Measurements from ENCODE around the gene CD74. TPM values are rescaled to one million over a fixed set of nuclear protein-coding genes. Genes with fewer than 3 reads are reported as not detected.

The CD74 gene
- 50.4 and 50.6 TPM in 2 replicates for polyA plus RNA-seq (2013)

GRCh38 chr5:150412319-150413175 lies at the start of gene CD74:
TSS of gene CD74 (minus strand) at chr5:150412910. CDS start at chr5:150412749, 161 bp downstream.
- H3K4me1 ChIP-seq (ENCODE audit: control insufficient read depth in 1 of 2, insufficient read depth in 2 of 2, low read length in 2 of 2), result peaks cover 7 to 11% of the 10 kb centered on the region in 2 experiments
- no CpG with 5 or more reads among the region's 20 CpGs for WGBS (ENCODE audit: extremely low coverage, insufficient coverage, insufficient read length)
- peak within 1 kb of the TSS; percentile 23 for H2AFZ ChIP-seq (ENCODE audit: insufficient read depth, low read length, poor library complexity)
- H2BK5ac ChIP-seq (ENCODE audit: low read depth, low read length, poor library complexity), result no peak within 1 kb of the TSS
- H4K8ac ChIP-seq (ENCODE audit: low read depth, low read length), result no peak within 1 kb of the TSS
- no peaks in the 10 kb centered on the region for H3K36me3 ChIP-seq (ENCODE audit: control insufficient read depth in 1 of 2, insufficient read depth in 2 of 2, low read length in 2 of 2)
- no peak within 1 kb of the TSS for H3K9ac ChIP-seq (ENCODE audit: low read length)
- H4K91ac ChIP-seq (ENCODE audit: low read depth, low read length), result no peak within 1 kb of the TSS
- no peak within 1 kb of the TSS for H3K4ac ChIP-seq (ENCODE audit: low read depth, low read length)
- H3K79me1 ChIP-seq (ENCODE audit: low read length), result peaks cover 3% of the 10 kb centered on the region
- DNase-seq, result peak; percentile 42 to 50
- H4K12ac ChIP-seq (ENCODE audit: low read depth, low read length), result peak within 1 kb of the TSS; percentile 17
- H3K4me3 ChIP-seq (ENCODE audit: low read depth, low read length), result no peak within 1 kb of the TSS
- peak within 1 kb of the TSS; percentile 2 for H3K27ac ChIP-seq (ENCODE audit: low read depth, low read length)
- no peaks in the 10 kb centered on the region for H3K27me3 ChIP-seq (ENCODE audit: insufficient read depth, low read length)
- H3K14ac ChIP-seq (ENCODE audit: low read length), result no peak within 1 kb of the TSS
- H3K9me3 ChIP-seq (ENCODE audit: insufficient read depth, low read depth, low read length), result no peaks in the 10 kb centered on the region
- peak within 1 kb of the TSS; percentile 30 for H2BK120ac ChIP-seq (ENCODE audit: insufficient read depth, low read length, poor library complexity)
- no peak within 1 kb of the TSS for H3K18ac ChIP-seq (ENCODE audit: low read length)
- no peaks in the 10 kb centered on the region for H3K79me2 ChIP-seq (ENCODE audit: control insufficient read depth, insufficient read depth, low read length, poor library complexity)
- H2BK12ac ChIP-seq (ENCODE audit: low read length), result peak within 1 kb of the TSS; percentile 12
- H3K4me2 ChIP-seq (ENCODE audit: low read length), result peak within 1 kb of the TSS; percentile 57
- no peak within 1 kb of the TSS for H3K23ac ChIP-seq (ENCODE audit: low read length)
- peak within 1 kb of the TSS; percentile 2 for H2AK5ac ChIP-seq (ENCODE audit: low read length)

GRCh38 chr5:150461231-150461630 lies 48.5 kb upstream of the CD74 start:
- H3K9me3 ChIP-seq (ENCODE audit: insufficient read depth, low read depth, low read length), result no peaks in the 10 kb centered on the region
- peaks cover 10 to 30% of the 10 kb centered on the region in 2 experiments for H3K4me1 ChIP-seq (ENCODE audit: control insufficient read depth in 1 of 2, insufficient read depth in 2 of 2, low read length in 2 of 2)
- H3K27ac ChIP-seq (ENCODE audit: low read depth, low read length), result peak overlapping the region; percentile 35
- peak overlapping the region; percentile 91 for H4K91ac ChIP-seq (ENCODE audit: low read depth, low read length)
- no peaks in the 10 kb centered on the region for H3K27me3 ChIP-seq (ENCODE audit: insufficient read depth, low read length)
- H3K14ac ChIP-seq (ENCODE audit: low read length), result peak overlapping the region; percentile 38
- H2BK12ac ChIP-seq (ENCODE audit: low read length), result peak overlapping the region; percentile 93
- H3K4ac ChIP-seq (ENCODE audit: low read depth, low read length), result peak overlapping the region; percentile 24
- peak overlapping the region; percentile 25 for H3K4me3 ChIP-seq (ENCODE audit: low read depth, low read length)
- WGBS (ENCODE audit: extremely low coverage, insufficient coverage, insufficient read length), result no CpG with 5 or more reads among the region's 2 CpGs
- peak overlapping the region; percentile 16 for H2AK5ac ChIP-seq (ENCODE audit: low read length)
- no peak for DNase-seq
- no peak overlapping the region for H3K23ac ChIP-seq (ENCODE audit: low read length)
- H3K4me2 ChIP-seq (ENCODE audit: low read length), result no peak overlapping the region
- no peaks in the 10 kb centered on the region for H3K36me3 ChIP-seq (ENCODE audit: control insufficient read depth in 1 of 2, insufficient read depth in 2 of 2, low read length in 2 of 2)
- peak overlapping the region; percentile 37 for H2BK5ac ChIP-seq (ENCODE audit: low read depth, low read length, poor library complexity)
- no peak overlapping the region for H3K9ac ChIP-seq (ENCODE audit: low read length)
- H4K8ac ChIP-seq (ENCODE audit: low read depth, low read length), result peak overlapping the region; percentile 55
- H3K79me1 ChIP-seq (ENCODE audit: low read length), result peaks cover 27% of the 10 kb centered on the region
- H3K18ac ChIP-seq (ENCODE audit: low read length), result peak overlapping the region; percentile 61
- H4K12ac ChIP-seq (ENCODE audit: low read depth, low read length), result no peak overlapping the region
- no peaks in the 10 kb centered on the region for H3K79me2 ChIP-seq (ENCODE audit: control insufficient read depth, insufficient read depth, low read length, poor library complexity)
- peak overlapping the region; percentile 94 for H2BK120ac ChIP-seq (ENCODE audit: insufficient read depth, low read length, poor library complexity)
- no peak overlapping the region for H2AFZ ChIP-seq (ENCODE audit: insufficient read depth, low read length, poor library complexity)

DNA sequence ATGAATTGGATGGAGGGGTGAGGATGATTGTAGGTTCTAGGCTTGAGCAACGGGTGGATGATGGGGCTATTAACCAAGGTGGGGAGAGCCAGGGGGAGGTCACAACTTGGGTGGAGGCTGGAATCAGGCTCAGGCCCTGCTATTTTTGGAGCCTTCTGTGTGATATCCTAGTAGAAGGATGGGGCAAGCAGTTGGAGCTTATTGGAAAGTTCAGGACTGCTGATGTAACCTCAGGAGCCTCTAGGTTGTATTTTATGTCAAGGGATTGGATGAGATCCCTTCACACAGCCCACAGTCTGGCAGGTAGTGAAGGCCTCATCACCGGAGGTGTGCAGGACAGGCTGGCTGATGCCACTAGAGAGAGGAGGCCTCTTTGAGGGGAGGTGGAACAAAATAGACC lies 48.1 kb upstream of the CD74 start:
- Histone ChIP-seq H3K4me1 (ENCODE audit: control insufficient read depth in 1 of 2, insufficient read depth in 2 of 2, low read length in 2 of 2) (peaks cover 7 to 26% of the 10 kb centered on the region in 2 experiments), H3K79me2 (ENCODE audit: control insufficient read depth, insufficient read depth, low read length, poor library complexity) (no peaks in the 10 kb centered on the region), H2AK5ac (ENCODE audit: low read length) (peak overlapping the region; percentile 78), H3K79me1 (ENCODE audit: low read length) (peaks cover 23% of the 10 kb centered on the region), H3K9me3 (ENCODE audit: insufficient read depth, low read depth, low read length) (no peaks in the 10 kb centered on the region), H3K18ac (ENCODE audit: low read length) (peak overlapping the region; percentile 61), H3K4me3 (ENCODE audit: low read depth, low read length) (no peak overlapping the region), H3K27me3 (ENCODE audit: insufficient read depth, low read length) (no peaks in the 10 kb centered on the region), H2BK120ac (ENCODE audit: insufficient read depth, low read length, poor library complexity) (peak overlapping the region; percentile 94), H4K12ac (ENCODE audit: low read depth, low read length) (no peak overlapping the region), H3K36me3 (ENCODE audit: control insufficient read depth in 1 of 2, insufficient read depth in 2 of 2, low read length in 2 of 2) (no peaks in the 10 kb centered on the region), H3K4ac (ENCODE audit: low read depth, low read length) (peak overlapping the region; percentile 47), H3K14ac (ENCODE audit: low read length) (peak overlapping the region; percentile 38), H2BK12ac (ENCODE audit: low read length) (peak overlapping the region; percentile 93), H3K4me2 (ENCODE audit: low read length) (no peak overlapping the region), H3K9ac (ENCODE audit: low read length) (no peak overlapping the region), H3K27ac (ENCODE audit: low read depth, low read length) (peak overlapping the region; percentile 35), H4K8ac (ENCODE audit: low read depth, low read length) (peak overlapping the region; percentile 55), H4K91ac (ENCODE audit: low read depth, low read length) (peak overlapping the region; percentile 91), H2BK5ac (ENCODE audit: low read depth, low read length, poor library complexity) (peak overlapping the region; percentile 43), H3K23ac (ENCODE audit: low read length) (no peak overlapping the region), H2AFZ (ENCODE audit: insufficient read depth, low read length, poor library complexity) (no peak overlapping the region)
- WGBS (ENCODE audit: extremely low coverage, insufficient coverage, insufficient read length), result no CpG with 5 or more reads among the region's 2 CpGs
- no peak for DNase-seq

GRCh38 chr5:150458802-150459557 lies 46.3 kb upstream of the CD74 start:
- Histone ChIP-seq H3K4ac (ENCODE audit: low read depth, low read length) (no peak overlapping the region), H3K4me3 (ENCODE audit: low read depth, low read length) (no peak overlapping the region), H3K4me1 (ENCODE audit: control insufficient read depth in 1 of 2, insufficient read depth in 2 of 2, low read length in 2 of 2) (peaks cover 7 to 18% of the 10 kb centered on the region in 2 experiments), H4K8ac (ENCODE audit: low read depth, low read length) (peak overlapping the region; percentile 67), H3K36me3 (ENCODE audit: control insufficient read depth in 1 of 2, insufficient read depth in 2 of 2, low read length in 2 of 2) (no peaks in the 10 kb centered on the region), H3K4me2 (ENCODE audit: low read length) (peak overlapping the region; percentile 48), H2AFZ (ENCODE audit: insufficient read depth, low read length, poor library complexity) (peak overlapping the region; percentile 54), H3K79me1 (ENCODE audit: low read length) (peaks cover 18% of the 10 kb centered on the region), H2BK120ac (ENCODE audit: insufficient read depth, low read length, poor library complexity) (peak overlapping the region; percentile 74), H4K91ac (ENCODE audit: low read depth, low read length) (peak overlapping the region; percentile 92), H3K79me2 (ENCODE audit: control insufficient read depth, insufficient read depth, low read length, poor library complexity) (no peaks in the 10 kb centered on the region), H3K27me3 (ENCODE audit: insufficient read depth, low read length) (no peaks in the 10 kb centered on the region), H3K18ac (ENCODE audit: low read length) (peak overlapping the region; percentile 60), H3K14ac (ENCODE audit: low read length) (peak overlapping the region; percentile 68), H3K9ac (ENCODE audit: low read length) (peak overlapping the region; percentile 23), H3K23ac (ENCODE audit: low read length) (no peak overlapping the region), H2AK5ac (ENCODE audit: low read length) (peak overlapping the region; percentile 95), H2BK5ac (ENCODE audit: low read depth, low read length, poor library complexity) (peak overlapping the region; percentile 50), H4K12ac (ENCODE audit: low read depth, low read length) (no peak overlapping the region), H2BK12ac (ENCODE audit: low read length) (peak overlapping the region; percentile 88), H3K9me3 (ENCODE audit: insufficient read depth, low read depth, low read length) (no peaks in the 10 kb centered on the region), H3K27ac (ENCODE audit: low read depth, low read length) (no peak overlapping the region)
- WGBS (ENCODE audit: extremely low coverage, insufficient coverage, insufficient read length), result no CpG with 5 or more reads among the region's 36 CpGs
- DNase-seq, result peak; percentile 61 to 81
